GM18499 (cell line): ENCODE data around the gene IMMP2L.

ENCODE experiments used
- ATAC-seq: cut with Tn5 transposase; IDR thresholded peaks from one replicate; pipeline ENCODE4 v1.9.1; 2021; ENCODE audit warnings: moderate number of reproducible peaks; ENCODE audit not compliant: insufficient read depth, unreplicated experiment

Gene IMMP2L

DNA sequence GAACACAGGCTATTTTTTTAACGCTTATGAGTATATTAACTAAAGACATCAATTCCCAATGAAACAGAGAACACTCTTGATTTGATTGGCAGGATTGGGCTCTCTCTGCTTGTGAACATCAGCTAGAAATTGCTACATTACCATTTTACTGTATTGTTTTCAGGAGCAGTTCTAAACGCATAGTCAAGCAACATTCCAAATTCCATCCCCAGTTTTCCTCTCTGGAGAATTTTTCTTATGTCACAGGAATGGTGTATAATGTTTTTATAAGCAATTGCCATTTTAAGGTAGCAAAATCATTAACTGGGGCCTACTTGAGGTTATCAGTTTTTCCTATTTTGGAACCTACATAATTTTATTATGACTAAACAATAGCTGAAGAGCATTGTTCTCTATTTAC is 748.3 kb downstream of the IMMP2L start:
- no peak for ATAC-seq

DNA sequence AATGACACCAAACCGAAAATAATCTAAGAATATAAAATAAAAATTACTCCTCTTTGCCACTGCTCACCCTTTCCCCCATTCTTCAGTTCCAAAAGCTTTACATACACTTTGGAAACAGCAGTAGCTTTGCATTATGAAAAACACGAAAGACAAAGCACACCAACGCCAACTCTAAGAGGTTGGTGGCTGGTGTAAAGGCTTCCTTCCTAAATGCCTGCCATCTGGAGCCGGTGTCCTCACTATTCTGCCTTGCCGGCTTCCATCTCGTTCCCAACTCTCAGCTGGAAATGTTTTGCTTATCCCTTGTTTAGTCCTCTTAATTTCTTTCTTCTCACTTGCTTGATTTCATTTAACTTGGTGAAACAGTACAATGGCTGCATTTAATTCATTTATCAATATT is 752.5 kb downstream of the IMMP2L start:
- no peak for ATAC-seq

GRCh38 chr7:110808361-110808760 is 753.9 kb downstream of the IMMP2L start:
- ATAC-seq, result no peak

DNA sequence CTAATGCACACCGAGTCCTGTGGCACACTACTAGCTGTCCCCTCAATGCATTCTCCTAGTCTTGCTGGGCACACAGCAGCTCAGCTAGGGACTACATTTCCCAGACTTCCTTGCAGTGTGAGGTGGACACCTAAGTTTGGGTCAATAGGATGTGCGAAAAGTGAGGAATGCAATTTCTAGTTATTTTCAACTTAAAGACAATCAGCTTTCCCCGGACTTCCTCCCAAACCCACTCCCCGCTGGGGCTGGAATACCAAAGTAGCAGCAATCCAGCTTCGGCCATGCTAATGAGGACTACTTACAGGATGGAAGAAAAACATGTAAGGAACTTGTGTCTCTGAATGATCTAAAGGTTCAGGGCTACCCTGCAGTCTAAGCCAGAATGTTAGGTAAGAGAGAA is 757.8 kb downstream of the IMMP2L start:
- no peak for ATAC-seq

GRCh38 chr7:110803602-110804143 is 758.6 kb downstream of the IMMP2L start:
- ATAC-seq, result no peak

DNA sequence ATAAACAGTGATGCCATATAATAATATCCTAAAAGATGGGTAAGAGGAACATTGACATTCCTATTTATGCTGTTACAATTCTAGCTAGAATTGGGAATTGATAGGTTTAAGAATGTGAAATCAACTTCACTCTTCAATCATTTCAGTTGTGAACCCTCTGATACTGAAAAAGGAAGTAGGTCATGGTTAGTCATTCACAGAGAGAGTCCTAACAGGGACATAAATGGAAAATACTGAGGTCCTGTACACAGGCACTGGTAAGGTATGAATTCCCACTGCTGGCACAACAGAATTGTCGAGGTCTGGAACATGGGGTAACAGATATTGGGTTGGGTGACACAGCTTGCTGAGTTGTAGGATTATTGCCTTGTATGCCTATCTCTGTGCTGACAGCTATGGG is 760.8 kb downstream of the IMMP2L start:
- no peak for ATAC-seq

DNA sequence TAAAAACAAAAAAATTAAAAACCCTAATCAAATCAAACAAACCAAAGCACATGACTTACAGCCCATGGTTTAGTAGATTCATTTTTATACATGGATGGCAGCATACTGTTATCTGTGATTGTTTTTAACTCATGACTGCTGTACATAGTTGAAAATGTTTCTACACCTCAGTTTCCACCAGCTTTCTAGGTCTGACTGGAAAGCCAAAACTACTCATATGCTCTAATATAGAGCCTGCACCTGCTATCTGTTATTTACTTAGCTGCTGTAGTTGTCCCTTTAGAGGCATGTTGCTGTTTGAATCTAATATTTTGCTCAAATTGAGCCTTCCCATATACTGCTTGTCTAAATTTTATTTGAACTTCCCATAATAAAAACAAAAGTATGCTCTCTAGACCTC is 761.3 kb downstream of the IMMP2L start:
- ATAC-seq, result no peak

DNA sequence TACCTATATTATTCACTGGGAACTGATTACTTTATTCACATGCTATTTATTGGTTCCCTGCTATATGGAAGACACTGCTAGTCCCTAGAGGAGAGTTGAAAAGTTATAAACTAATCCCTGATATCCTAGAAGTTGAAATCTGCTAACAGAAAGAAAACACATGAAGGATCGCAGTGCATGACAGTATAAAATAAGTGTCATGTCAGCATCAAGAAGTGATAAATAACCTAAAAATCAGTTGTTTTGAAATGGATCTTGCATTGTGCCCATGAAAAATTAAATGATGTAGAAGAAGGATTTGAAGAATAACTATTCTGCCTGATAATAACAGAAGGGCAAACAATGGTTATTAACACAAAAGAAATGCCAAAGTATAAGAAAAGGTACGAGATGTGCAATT is 764.6 kb downstream of the IMMP2L start:
- ATAC-seq, result no peak

DNA sequence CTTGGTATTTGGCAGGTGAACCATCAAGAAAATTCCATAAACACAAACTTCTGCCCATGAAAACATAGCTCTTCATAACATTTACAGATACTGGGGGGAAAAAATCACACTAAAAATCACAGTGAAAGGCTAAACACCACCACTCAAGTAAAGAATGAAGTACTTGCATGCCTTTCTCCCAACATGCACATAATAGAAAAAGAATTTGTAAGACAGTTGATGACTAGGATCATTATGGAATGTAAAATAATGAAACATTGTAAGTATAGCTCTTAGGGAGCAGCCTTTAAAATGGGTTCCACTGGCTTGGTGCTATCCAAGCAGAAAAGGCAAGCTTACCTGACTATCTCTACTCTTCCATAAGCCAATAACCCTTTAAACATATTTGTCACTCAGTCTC is 771.3 kb downstream of the IMMP2L start:
- no peak for ATAC-seq

DNA sequence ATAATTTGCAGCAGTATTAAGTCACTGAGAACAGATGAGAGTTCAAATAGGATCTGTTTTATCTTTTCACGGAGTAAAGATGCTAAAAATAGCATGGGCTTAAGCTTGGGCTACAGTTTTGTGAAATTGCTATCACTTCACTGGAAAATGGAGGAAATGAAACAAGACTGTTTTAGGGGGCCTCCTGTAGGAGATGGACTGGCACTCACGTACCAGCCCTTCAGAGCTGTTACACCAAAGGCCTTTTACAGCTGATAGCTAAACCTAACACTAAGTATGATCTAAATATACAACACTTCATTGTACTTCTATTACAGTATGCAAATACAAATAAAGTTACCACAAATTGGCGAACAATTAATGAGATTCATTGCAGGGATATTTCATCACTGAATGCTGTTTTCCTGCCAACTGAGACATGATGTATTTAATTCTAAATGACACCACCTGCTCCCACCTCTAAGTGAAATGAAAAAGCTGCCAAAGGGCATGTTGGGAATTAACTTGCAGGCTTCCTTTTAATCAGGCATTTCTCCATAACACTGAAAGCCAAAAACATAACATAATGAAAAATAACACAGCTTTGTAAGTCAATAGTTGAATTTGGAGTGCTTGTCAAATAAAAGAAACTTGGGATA is 775.8 kb downstream of the IMMP2L start:
- no peak for ATAC-seq

DNA sequence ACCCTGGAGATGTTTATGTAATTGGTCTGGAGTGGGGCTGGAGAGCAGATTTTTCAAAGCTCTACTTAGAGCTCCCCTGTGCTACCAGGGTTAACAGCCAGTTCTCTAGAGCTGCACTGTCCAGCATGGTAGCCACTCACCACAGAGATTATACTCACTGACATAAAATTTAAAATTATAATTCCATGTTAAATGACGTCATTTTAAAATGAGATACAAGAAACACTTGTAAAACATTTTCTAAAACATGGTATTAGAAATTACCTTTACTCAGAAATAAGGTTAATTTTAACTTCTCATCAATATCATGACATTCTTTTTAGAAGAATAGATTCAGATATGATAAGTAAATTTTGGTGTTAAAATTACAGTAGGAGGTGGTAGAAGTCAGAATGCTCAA is 777.5 kb downstream of the IMMP2L start:
- ATAC-seq, result no peak

DNA sequence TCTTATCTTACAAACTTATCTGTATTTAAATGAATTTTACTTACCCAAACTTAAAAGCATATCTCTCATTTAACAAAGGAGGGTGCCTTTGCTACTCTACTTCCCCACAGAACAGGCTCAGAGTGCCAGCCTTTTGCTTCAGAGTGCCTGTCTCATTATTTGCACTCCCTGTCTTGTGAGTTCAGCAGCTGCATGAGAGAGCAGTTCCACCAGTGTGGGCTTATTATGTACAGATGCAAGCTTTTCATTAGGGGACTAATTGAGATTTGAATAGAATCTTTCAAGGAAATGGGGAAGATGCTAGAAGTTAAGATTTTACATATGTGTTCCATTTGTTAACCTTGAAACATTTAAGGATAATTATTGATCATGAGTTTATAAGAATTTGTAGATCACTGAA is 781.6 kb downstream of the IMMP2L start:
- ATAC-seq, result no peak

GRCh38 chr7:110779339-110779738 is 783.0 kb downstream of the IMMP2L start:
- ATAC-seq, result no peak

- ATAC-seq, result no peak
Observed at GRCh38 chr7:110775046-110775445, 787.2 kb downstream of the IMMP2L start.

DNA sequence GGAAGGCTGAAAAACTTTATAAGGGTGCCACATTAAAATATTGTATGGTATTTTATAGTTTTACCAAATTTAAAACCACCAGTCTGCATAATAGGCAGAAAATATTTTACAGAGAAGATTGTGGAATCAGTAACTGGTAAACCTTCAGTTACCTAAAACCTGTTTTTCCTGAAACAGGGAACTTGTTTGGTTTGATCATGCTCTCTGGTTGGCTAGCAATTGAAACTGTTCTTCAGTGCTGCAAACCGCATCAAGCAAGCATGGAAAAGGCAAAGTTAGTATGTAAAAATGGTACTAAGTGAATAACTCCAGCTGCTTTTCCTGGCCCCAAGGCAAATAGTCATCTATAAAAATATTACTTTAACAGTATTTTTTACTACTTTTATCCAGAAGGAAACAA is 788.2 kb downstream of the IMMP2L start:
- no peak for ATAC-seq

- ATAC-seq, result no peak
Observed at GRCh38 chr7:110772615-110773014, 789.7 kb downstream of the IMMP2L start.

DNA sequence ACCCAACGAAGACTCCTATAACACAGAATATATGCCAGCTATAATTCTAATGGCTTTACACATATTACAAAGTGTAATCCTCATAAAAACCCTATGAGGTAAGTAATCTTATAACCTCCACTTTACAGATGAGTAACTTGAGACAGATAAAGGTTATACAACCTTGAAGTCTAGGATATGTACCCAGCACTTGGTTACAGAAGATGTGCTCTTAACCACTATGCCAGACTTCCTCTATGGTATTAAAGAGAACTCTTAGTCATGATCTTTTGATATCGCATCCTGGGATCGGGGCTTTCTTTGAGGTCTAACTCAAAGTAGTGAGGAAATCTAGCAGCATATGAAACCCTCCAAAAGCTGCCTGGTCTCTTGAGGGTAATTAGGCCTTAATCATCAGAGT is 790.6 kb downstream of the IMMP2L start:
- ATAC-seq, result no peak

- ATAC-seq, result no peak
Observed at GRCh38 chr7:110767550-110768110, 794.7 kb downstream of the IMMP2L start.

- no peak for ATAC-seq
Observed at GRCh38 chr7:110766864-110767263, 795.4 kb downstream of the IMMP2L start.

DNA sequence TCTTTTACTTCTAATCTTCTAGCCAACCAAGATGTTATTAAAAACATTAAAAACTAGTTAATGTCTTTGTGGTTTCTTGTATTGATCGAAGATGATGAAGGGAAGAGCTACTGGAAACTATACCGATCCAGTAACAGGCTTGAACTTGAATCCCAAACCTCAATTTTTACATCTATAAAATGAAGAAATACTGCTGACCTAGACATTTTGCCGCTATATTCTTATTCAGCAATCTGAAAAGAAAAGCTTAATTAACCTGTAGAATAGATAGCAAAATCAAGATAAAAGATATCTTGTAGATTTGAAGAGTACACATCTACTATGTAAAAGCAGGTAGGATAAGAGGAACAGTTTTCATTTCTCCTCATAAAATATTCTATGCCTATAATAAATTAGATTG is 797.4 kb downstream of the IMMP2L start:
- no peak for ATAC-seq

DNA sequence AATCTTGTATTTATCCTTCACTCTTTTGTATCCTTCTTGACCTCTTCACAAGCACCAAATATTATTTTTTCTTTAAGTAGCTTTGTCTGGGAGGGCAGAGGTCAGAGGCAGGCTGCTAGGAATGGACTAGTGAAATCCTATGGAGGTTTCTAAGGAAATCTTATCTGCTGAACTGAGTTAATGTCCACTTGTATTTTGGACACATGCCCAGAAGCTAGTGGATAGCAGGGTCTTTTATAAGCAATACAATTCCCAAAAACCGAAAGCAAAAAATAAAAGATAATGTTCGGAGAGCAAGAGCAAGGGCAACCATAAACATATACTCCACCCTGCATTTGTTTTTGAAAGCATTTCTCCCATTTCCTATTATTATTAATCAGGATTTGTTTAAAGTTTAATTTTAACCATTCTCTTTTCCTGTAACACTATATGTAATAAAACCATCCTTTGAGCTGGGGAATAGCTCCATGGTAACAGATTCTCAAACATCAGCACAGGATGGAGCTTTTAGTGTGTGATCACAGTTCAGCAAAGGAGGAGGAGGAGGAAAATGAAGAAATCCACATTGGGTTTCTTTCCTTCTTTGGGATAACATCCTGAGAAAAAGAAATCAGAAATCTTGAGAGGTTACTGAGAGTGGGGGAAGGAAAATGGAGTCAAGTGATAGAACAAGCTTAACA is 799.6 kb downstream of the IMMP2L start:
- ATAC-seq, result no peak

DNA sequence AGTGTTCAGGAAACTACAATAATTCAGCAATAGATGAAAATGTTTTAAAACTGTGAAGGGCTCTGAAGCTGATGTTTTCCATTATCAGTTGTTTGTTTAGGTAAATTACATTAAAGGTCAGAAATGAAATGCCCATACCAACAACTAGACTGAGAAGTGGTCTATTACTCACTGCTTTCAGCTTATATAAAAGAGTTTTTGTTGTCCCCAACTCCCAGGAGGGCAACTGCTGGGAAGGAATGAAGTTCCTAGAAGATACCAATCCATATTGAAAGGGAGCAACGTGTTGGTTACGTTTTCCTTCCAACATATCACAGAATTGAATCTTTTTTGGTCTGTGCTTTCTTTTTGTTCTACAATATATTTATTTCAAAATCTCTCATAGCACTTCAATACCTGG is 802.0 kb downstream of the IMMP2L start:
- no peak for ATAC-seq
